Measurements from ENCODE around the gene COL23A1. TPM values are rescaled to one million over a fixed set of nuclear protein-coding genes. Genes with fewer than 3 reads are reported as not detected.
A peak's percentile ranks its signal among the peaks of the same experiment; 100 is the strongest.

COL23A1 gene
- total and polyA plus RNA-seq, 2 of the 8 experiments (the other 6 are each of a cell fraction or from before 2014, with no cell fraction given) = 3.1 to 4.7 TPM

DNA sequence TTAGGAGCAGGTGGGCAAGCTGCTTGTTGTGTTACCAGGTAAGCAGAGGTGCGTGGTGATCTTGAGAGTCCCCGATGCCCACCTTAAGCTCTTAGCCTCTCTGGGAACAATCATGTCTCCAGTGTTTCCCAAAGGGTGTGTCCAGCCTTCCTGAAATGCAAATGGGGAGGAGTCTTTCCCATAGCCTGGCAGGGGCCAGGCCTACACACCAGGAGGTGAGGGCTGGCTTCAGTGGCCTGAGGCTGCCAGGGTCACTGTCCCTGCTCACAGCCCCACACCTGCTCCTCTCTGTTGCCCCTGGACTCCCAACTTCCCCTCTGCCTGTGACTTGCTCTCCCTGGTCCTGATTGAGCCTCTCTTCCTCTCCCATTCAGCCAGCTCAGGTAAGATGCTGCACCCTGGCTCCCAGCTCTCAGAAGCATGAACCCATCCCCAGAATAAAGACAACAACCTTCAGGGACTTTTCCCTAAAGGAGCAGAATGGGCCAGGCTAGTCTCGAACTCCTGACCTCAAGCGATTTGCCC is 291.8 kb downstream of the COL23A1 start:
- 81% methylated on average over 2 of the region's 4 CpGs; no CpG with 5 or more reads in 1 of the 2 experiments for WGBS, 2 experiments (ENCODE audit: extremely low coverage in 1 of 2, insufficient coverage in 1 of 2, insufficient read length in 1 of 2, insufficient replicate concordance in 2 of 2, low coverage in 1 of 2, low lambda C conversion rate in 2 of 2, missing lambda C conversion rate in 1 of 2)
- H3K36me3 ChIP-seq (ENCODE audit: control insufficient read depth in 2 of 4, insufficient read depth in 4 of 4, low read length in 3 of 4) = no peaks in the 10 kb centered on the region
- TF ChIP-seq CTBP2 (IDR thresholded peaks at IDR 0.05; ENCODE audit: borderline replicate concordance, insufficient read depth, insufficient read length, low read length) (no peak), KDM5A (IDR thresholded peaks at IDR 0.05; ENCODE audit: low read length) (no peak), SIRT6 (IDR thresholded peaks at IDR 0.05; ENCODE audit: low read length) (no peak), MAX (IDR thresholded peaks at IDR 0.05) (no peak), RFX5 (IDR thresholded peaks at IDR 0.05; ENCODE audit: borderline replicate concordance, low read depth, low read length) (no peak), SP1 (IDR thresholded peaks at IDR 0.05; ENCODE audit: low read depth, low read length) (no peak), EGR1 (IDR thresholded peaks at IDR 0.05; ENCODE audit: borderline replicate concordance, low read depth, low read length) (no peak), RXRA (IDR thresholded peaks at IDR 0.05; ENCODE audit: insufficient read depth, low read depth, low read length) (no peak), YY1 (IDR thresholded peaks at IDR 0.05; ENCODE audit: low read depth, low read length) (no peak)

More for the DNA sequence above, 291.8 kb downstream of the COL23A1 start:
- H3K23ac ChIP-seq (ENCODE audit: insufficient read length) = no peak overlapping the region
- ChIA-PET POLR2A (ENCODE audit: partially characterized antibody) (no interaction called here), CTCF (ENCODE audit: partially characterized antibody) (interaction anchor here (0.5 to 2.4 kb wide), 3 partner anchors 14 to 54 kb away, joined by 3 to 13 read pairs (median 4); no protein-coding TSS in a partner anchor)
- no peak overlapping the region for H3K4ac ChIP-seq (replicated peaks; ENCODE audit: insufficient read length, low read depth, low read length)
- H3K23me2 ChIP-seq (ENCODE audit: low read depth, low read length) = no peaks in the 10 kb centered on the region
- no peak overlapping the region; the same call in 1 of the 2 replicates for H2BK5ac ChIP-seq (ENCODE audit: low read depth, low read length)
- no peak overlapping the region for H3K4me3 ChIP-seq (ENCODE audit: extremely low read depth in 1 of 4, insufficient read depth in 2 of 4, low read depth in 3 of 4, low read length in 4 of 4)
- H3K14ac ChIP-seq (ENCODE audit: insufficient read length) = no peak overlapping the region
- H3K79me2 ChIP-seq (ENCODE audit: control insufficient read depth in 1 of 2, insufficient read depth in 2 of 2, low read length in 2 of 2) = no peaks in the 10 kb centered on the region
- no peak overlapping the region for H4K5ac ChIP-seq (ENCODE audit: insufficient read length, low read depth, low read length)
- H3K4me1 ChIP-seq (replicated peaks in 1 of 4; ENCODE audit: control insufficient read depth in 3 of 4, insufficient read depth in 4 of 4, low read length in 3 of 4) = no peaks in the 10 kb centered on the region
- H2BK120ac ChIP-seq (replicated peaks; ENCODE audit: low read depth, low read length) = no peak overlapping the region
- no peaks in the 10 kb centered on the region; a peak in 1 of 4 replicates for H3K9me3 ChIP-seq (ENCODE audit: insufficient read depth in 2 of 2, low read depth in 1 of 2, low read length in 1 of 2)
- no peak overlapping the region for H2AK5ac ChIP-seq (ENCODE audit: low read depth, low read length)
- no peak overlapping the region for H3K18ac ChIP-seq (ENCODE audit: extremely low read depth, low read length)
- no peak overlapping the region for H3K4me2 ChIP-seq (ENCODE audit: insufficient read depth in 1 of 2, low read depth in 2 of 2, low read length in 2 of 2)
- H2BK15ac ChIP-seq (ENCODE audit: low read length) = no peak overlapping the region
- H3K9ac ChIP-seq (replicated peaks in 1 of 4; ENCODE audit: extremely low read depth in 1 of 4, low read depth in 3 of 4, low read length in 3 of 4) = no peak overlapping the region
- H3K79me1 ChIP-seq (ENCODE audit: low read depth, low read length) = no peaks in the 10 kb centered on the region
- no peaks in the 10 kb centered on the region for H3K27me3 ChIP-seq (replicated peaks in 1 of 4; ENCODE audit: control insufficient read depth in 3 of 4, extremely low read depth in 1 of 4, insufficient read depth in 3 of 4, low read length in 3 of 4)
- no peaks in the 10 kb centered on the region for H4K20me1 ChIP-seq (replicated peaks in 1 of 2; ENCODE audit: control insufficient read depth in 1 of 2, insufficient read depth in 2 of 2, low read length in 2 of 2)
- H4K91ac ChIP-seq (replicated peaks; ENCODE audit: insufficient read length, low read length) = no peak overlapping the region
- H3K27ac ChIP-seq (ENCODE audit: low read depth, low read length) = no peak overlapping the region
- peak overlapping the region; percentile 79; the same call in 1 of the 2 replicates for H4K8ac ChIP-seq (ENCODE audit: extremely low read depth, insufficient read depth, low read length)
- no peak overlapping the region for H2AFZ ChIP-seq (ENCODE audit: low read length)
- no peak overlapping the region for H2BK12ac ChIP-seq (ENCODE audit: low read depth, low read length)
- no peak overlapping the region for H2BK20ac ChIP-seq (ENCODE audit: low read length)
- DNase-seq (ENCODE audit: low read depth in 1 of 2, low spot score in 2 of 2) (no peak), FAIRE-seq (no peak)
- no peak overlapping the region for H3K56ac ChIP-seq (replicated peaks; ENCODE audit: insufficient read length, low read depth, low read length)

Data from H1 (cell line).